Nephron progenitor cell (in vitro differentiated cells): Measurements from ENCODE around the gene PLCH1.

Experiments used
- DNase-seq: peaks from one replicate; pipeline ENCODE4 v3.0.0; 2021
- H3K27ac Mint-ChIP-seq: 2 replicates; pipeline ENCODE4 v1.8.0; 2021; ENCODE audit warnings: mild to moderate bottlenecking, moderate library complexity, mixed read lengths
- H3K27me3 Mint-ChIP-seq: 2 replicates; pipeline ENCODE4 v1.8.0; 2021; ENCODE audit warnings: mild to moderate bottlenecking, low read depth, mixed read lengths; ENCODE audit not compliant: poor library complexity
- H3K36me3 Mint-ChIP-seq: 2 replicates; pipeline ENCODE4 v1.8.0; 2021; ENCODE audit warnings: low read depth, mixed read lengths
- H3K4me1 Mint-ChIP-seq: 2 replicates; pipeline ENCODE4 v1.8.0; 2021; ENCODE audit warnings: mixed read lengths
- H3K4me3 Mint-ChIP-seq: 2 replicates; pipeline ENCODE4 v1.8.0; 2021; ENCODE audit warnings: mild to moderate bottlenecking, moderate library complexity, mixed read lengths
- H3K9me3 Mint-ChIP-seq: 2 replicates; pipeline ENCODE4 v1.8.0; 2021; ENCODE audit warnings: mild to moderate bottlenecking, moderate library complexity, mixed read lengths
- TF ChIP-seq, protein P1 (sequence below): fragments of 200-600 bp; sonication (generic); IDR thresholded peaks from 2 replicates; pipeline ENCODE4 v1.5.0; 2021; ENCODE audit warnings: antibody characterized with exemption

Gene PLCH1

DNA sequence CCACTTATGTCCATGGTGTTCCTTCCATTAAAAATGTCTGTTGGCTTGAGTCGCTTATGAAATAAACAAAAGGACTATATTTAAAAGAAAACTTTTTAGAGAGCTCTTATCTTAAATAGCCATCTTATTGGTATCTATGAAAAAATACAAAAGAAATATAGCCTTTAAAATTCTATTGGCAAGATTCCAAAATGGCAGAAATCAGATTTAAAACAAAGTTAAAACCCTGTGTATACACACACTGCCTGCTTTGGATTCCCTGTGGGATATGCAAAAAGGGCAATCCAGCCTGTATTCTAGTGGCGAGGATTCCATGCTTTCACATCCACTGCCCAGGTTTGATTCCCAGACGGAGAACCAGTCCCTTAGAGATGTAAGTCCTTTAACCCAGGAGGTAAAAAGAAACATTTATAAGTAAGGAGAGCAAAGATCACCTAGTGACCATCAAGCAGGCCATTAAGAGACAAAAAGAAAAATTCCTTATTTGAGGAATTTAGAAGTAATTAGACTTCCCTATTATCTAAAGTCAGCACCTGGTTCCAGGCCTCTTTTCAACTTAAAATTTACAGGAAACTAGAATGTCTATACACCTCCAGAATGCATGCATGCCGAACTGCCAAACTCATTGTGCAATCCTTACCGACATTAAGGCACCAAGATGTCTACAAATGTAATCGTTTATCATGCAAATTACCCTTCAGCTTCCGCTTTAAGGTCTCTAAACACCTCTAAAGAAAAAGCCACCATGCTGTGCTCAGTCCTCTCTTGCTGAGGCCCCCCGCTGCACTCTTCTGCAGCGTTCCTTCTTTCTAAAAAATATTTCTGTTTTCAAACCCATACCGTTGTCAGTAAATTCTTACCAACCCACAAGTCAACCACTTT, 381.8 kb downstream of the PLCH1 start:
- TF ChIP-seq, protein P1, sequence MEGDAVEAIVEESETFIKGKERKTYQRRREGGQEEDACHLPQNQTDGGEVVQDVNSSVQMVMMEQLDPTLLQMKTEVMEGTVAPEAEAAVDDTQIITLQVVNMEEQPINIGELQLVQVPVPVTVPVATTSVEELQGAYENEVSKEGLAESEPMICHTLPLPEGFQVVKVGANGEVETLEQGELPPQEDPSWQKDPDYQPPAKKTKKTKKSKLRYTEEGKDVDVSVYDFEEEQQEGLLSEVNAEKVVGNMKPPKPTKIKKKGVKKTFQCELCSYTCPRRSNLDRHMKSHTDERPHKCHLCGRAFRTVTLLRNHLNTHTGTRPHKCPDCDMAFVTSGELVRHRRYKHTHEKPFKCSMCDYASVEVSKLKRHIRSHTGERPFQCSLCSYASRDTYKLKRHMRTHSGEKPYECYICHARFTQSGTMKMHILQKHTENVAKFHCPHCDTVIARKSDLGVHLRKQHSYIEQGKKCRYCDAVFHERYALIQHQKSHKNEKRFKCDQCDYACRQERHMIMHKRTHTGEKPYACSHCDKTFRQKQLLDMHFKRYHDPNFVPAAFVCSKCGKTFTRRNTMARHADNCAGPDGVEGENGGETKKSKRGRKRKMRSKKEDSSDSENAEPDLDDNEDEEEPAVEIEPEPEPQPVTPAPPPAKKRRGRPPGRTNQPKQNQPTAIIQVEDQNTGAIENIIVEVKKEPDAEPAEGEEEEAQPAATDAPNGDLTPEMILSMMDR, result no peak
- H3K27me3 Mint-ChIP-seq, result no peaks in the 10 kb centered on the region
- H3K4me3 Mint-ChIP-seq, result no peak overlapping the region
- DNase-seq, result no peak
- peaks cover 13% of the 10 kb centered on the region for H3K9me3 Mint-ChIP-seq
- H3K4me1 Mint-ChIP-seq, result peaks cover 4% of the 10 kb centered on the region
- H3K36me3 Mint-ChIP-seq, result peaks cover 5% of the 10 kb centered on the region
- H3K27ac Mint-ChIP-seq, result no peak overlapping the region

DNA sequence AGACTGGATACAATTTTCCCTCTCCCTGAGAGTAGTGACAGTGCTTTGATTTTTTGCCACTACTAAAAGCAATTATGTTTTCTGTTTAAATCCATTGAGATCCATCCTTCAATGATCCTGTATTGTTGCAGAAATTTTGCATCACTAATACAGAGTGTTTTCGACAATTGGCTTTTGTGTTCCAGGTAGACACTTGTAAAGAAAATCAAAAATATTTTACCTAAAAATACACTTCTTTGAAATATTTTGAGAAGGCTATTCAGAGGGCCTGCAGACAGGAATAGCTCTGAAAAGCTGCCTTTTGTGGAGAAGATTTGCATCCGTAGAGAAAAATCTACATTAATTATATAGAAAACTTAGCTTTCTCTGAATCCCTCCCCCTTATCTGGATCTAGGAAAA, 384.6 kb downstream of the PLCH1 start:
- Mint-ChIP-seq H3K27me3 (no peaks in the 10 kb centered on the region), H3K36me3 (peaks cover 5% of the 10 kb centered on the region), H3K4me3 (no peak overlapping the region), H3K4me1 (peaks cover 4% of the 10 kb centered on the region), H3K9me3 (peaks cover 10% of the 10 kb centered on the region), H3K27ac (no peak overlapping the region)
- DNase-seq, result no peak
- TF ChIP-seq, protein P1, result no peak

- peak; percentile 4 for DNase-seq
- TF ChIP-seq, protein P1, result no peak
- Mint-ChIP-seq H3K9me3 (no peaks in the 10 kb centered on the region), H3K4me3 (no peak overlapping the region), H3K27ac (no peak overlapping the region), H3K27me3 (no peaks in the 10 kb centered on the region), H3K4me1 (no peaks in the 10 kb centered on the region), H3K36me3 (no peaks in the 10 kb centered on the region)
Measured at GRCh38 chr3:155356594-155357370, 388.1 kb downstream of the PLCH1 start.

GRCh38 chr3:155354658-155355057, 390.2 kb downstream of the PLCH1 start:
- Mint-ChIP-seq H3K4me1 (no peaks in the 10 kb centered on the region), H3K27ac (no peak overlapping the region), H3K27me3 (no peaks in the 10 kb centered on the region)

DNA sequence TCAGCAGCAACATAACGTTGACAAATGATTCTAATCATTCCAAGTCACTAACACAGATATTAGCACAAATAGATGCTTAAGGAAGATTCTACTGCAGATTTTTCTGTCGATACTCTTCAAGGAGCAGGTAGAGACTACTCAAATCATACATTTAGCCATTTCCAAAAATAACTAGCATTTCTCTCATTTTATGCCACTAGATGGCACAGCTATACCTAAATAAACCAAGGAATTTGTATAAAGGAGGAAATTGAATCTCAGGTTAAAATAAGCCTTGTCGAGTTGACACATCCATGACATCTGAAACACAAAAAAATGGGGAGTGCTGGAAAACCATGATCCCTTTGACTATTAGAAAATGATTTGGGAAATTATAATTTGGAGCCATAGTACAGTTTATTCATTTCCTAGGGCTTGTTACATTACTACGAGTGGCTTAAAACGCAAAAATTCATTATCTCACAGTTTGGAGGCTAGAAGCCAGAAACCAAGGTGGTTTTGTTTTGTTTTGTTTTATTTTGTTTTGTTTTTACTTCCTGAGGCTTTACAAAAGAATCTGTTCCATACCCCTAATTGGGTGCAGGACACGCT, 391.9 kb downstream of the PLCH1 start:
- no peaks in the 10 kb centered on the region for H3K9me3 Mint-ChIP-seq
- no peak overlapping the region for H3K4me3 Mint-ChIP-seq
- no peak for DNase-seq
- H3K27me3 Mint-ChIP-seq, result no peaks in the 10 kb centered on the region
- TF ChIP-seq, protein P1, result peak; percentile 47
- no peaks in the 10 kb centered on the region for H3K36me3 Mint-ChIP-seq
- H3K4me1 Mint-ChIP-seq, result no peaks in the 10 kb centered on the region
- no peak overlapping the region for H3K27ac Mint-ChIP-seq

More at GRCh38 chr3:155354658-155355057, 390.2 kb downstream of the PLCH1 start:
- Mint-ChIP-seq H3K9me3 (no peaks in the 10 kb centered on the region), H3K4me3 (no peak overlapping the region), H3K36me3 (no peaks in the 10 kb centered on the region)
- no peak for DNase-seq
- TF ChIP-seq, protein P1, result no peak
